Nephron (organoid): ENCODE results near the gene DLL3.

ENCODE experiments used
- H3K27ac Mint-ChIP-seq, 3 experiments: 2 replicates each; pipeline ENCODE4 v1.8.0; 2020; ENCODE audit warnings: mixed read lengths in 3 of 3, mild to moderate bottlenecking in 2 of 3, moderate library complexity in 1 of 3
- H3K27me3 Mint-ChIP-seq: 2 replicates; pipeline ENCODE4 v1.8.0; 2021; ENCODE audit warnings: low read depth, mild to moderate bottlenecking, moderate library complexity, mixed read lengths
- H3K36me3 Mint-ChIP-seq: 2 replicates; pipeline ENCODE4 v1.8.0; 2020; ENCODE audit warnings: low read depth, mixed read lengths
- H3K4me1 Mint-ChIP-seq: 2 replicates; pipeline ENCODE4 v1.8.0; 2020; ENCODE audit warnings: mixed read lengths
- H3K4me3 Mint-ChIP-seq, 3 experiments: 2 replicates each; pipeline ENCODE4 v1.8.0; 2020; ENCODE audit warnings: mild to moderate bottlenecking in 3 of 3, mixed read lengths in 3 of 3, moderate library complexity in 2 of 3
- H3K9me3 Mint-ChIP-seq: 2 replicates; pipeline ENCODE4 v1.8.0; 2020; ENCODE audit warnings: mixed read lengths
- CTCF ChIP-seq, 3 experiments: fragments of 200-600 bp; sonication (generic); IDR thresholded peaks; one replicate each; pipeline ENCODE4 v1.5.0; 2021; ENCODE audit warnings: antibody characterized with exemption in 3 of 3; ENCODE audit not compliant: unreplicated experiment in 3 of 3

DLL3 gene

GRCh38 chr19:39480337-39481228 lies 18.2 kb upstream of the DLL3 start, which contains the start of gene TIMM50:
TSS of gene TIMM50 (plus strand) at chr19:39480838. CDS start at chr19:39480854, 16 bp downstream.
- Mint-ChIP-seq H3K27ac (peak within 1 kb of the TSS; percentile 90 to 97 (median 97)), H3K27me3 (no peaks in the 10 kb centered on the region), H3K9me3 (no peaks in the 10 kb centered on the region), H3K36me3 (peaks cover 22% of the 10 kb centered on the region), H3K4me3 (peak within 1 kb of the TSS; percentile 90 to 96 (median 92)), H3K4me1 (peaks cover 23% of the 10 kb centered on the region)
- no peak for TF ChIP-seq CTCF (IDR thresholded peaks at IDR 0.05; ENCODE audit: unreplicated experiment in 3 of 3)

GRCh38 chr19:39481229-39481545 lies 17.6 kb upstream of the DLL3 start:
- Mint-ChIP-seq H3K36me3 (peaks cover 25% of the 10 kb centered on the region), H3K4me1 (peaks cover 23% of the 10 kb centered on the region), H3K27ac (peak overlapping the region; percentile 57 to 92 (median 86)), H3K4me3 (peak overlapping the region; percentile 90 to 96 (median 92)), H3K9me3 (no peaks in the 10 kb centered on the region), H3K27me3 (no peaks in the 10 kb centered on the region)
- no peak for TF ChIP-seq CTCF (IDR thresholded peaks at IDR 0.05; ENCODE audit: unreplicated experiment in 3 of 3)

GRCh38 chr19:39481676-39482075 lies 17.1 kb upstream of the DLL3 start:
- H3K27ac Mint-ChIP-seq, result peak overlapping the region; percentile 57 to 92 (median 86)
- H3K36me3 Mint-ChIP-seq, result peaks cover 25% of the 10 kb centered on the region
- H3K4me3 Mint-ChIP-seq, result peak overlapping the region; percentile 90 to 96 (median 92)
- TF ChIP-seq CTCF (IDR thresholded peaks at IDR 0.05; ENCODE audit: unreplicated experiment in 3 of 3), result no peak
- H3K9me3 Mint-ChIP-seq, result no peaks in the 10 kb centered on the region
- H3K4me1 Mint-ChIP-seq, result peaks cover 23% of the 10 kb centered on the region
- no peaks in the 10 kb centered on the region for H3K27me3 Mint-ChIP-seq

GRCh38 chr19:39483141-39483540 lies 15.6 kb upstream of the DLL3 start:
- H3K36me3 Mint-ChIP-seq, result peaks cover 26% of the 10 kb centered on the region
- no peak overlapping the region for H3K27ac Mint-ChIP-seq
- no peaks in the 10 kb centered on the region for H3K9me3 Mint-ChIP-seq
- peaks cover 23% of the 10 kb centered on the region for H3K4me1 Mint-ChIP-seq
- H3K27me3 Mint-ChIP-seq, result no peaks in the 10 kb centered on the region
- peak overlapping the region; percentile 80 to 96 (median 81) for H3K4me3 Mint-ChIP-seq
- TF ChIP-seq CTCF (IDR thresholded peaks at IDR 0.05; ENCODE audit: unreplicated experiment in 3 of 3), result no peak

GRCh38 chr19:39489756-39490155 lies 9.0 kb upstream of the DLL3 start:
- Mint-ChIP-seq H3K4me3 (no peak overlapping the region), H3K27ac (no peak overlapping the region), H3K27me3 (peaks cover 3% of the 10 kb centered on the region), H3K9me3 (no peaks in the 10 kb centered on the region), H3K36me3 (peaks cover 45% of the 10 kb centered on the region), H3K4me1 (no peaks in the 10 kb centered on the region)
- TF ChIP-seq CTCF (IDR thresholded peaks at IDR 0.05; ENCODE audit: unreplicated experiment in 3 of 3), result no peak

- Mint-ChIP-seq H3K4me1 (no peaks in the 10 kb centered on the region), H3K27me3 (peaks cover 20% of the 10 kb centered on the region), H3K36me3 (peaks cover 28% of the 10 kb centered on the region), H3K9me3 (no peaks in the 10 kb centered on the region), H3K4me3 (no peak overlapping the region), H3K27ac (no peak overlapping the region)
- TF ChIP-seq CTCF (IDR thresholded peaks at IDR 0.05; ENCODE audit: unreplicated experiment in 3 of 3), result no peak
Measured at GRCh38 chr19:39492225-39492624, 6.5 kb upstream of the DLL3 start.
